ENCODE measurements around the gene HDAC4.

DNA sequence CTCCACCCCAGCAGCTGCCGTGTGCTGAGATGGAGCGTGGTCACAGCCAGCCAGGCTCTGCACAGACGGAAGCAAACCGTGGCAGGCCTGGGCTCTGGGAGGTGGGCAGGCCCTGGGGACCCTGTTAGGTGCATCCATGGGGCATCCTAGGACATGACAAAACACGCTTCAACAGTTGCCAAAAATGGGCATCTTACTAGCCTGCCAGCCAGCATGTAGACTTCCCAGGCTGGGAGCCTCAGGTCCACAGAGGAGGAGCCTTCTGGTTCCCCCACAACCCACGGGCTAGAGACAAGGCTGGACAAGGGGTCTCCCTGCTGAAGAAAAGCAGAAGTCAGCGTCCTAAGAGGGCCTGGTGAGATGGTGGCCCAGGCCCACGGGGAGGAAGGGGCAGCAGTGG, 139.5 kb downstream of the HDAC4 start:
- TF ChIP-seq, protein P1, sequence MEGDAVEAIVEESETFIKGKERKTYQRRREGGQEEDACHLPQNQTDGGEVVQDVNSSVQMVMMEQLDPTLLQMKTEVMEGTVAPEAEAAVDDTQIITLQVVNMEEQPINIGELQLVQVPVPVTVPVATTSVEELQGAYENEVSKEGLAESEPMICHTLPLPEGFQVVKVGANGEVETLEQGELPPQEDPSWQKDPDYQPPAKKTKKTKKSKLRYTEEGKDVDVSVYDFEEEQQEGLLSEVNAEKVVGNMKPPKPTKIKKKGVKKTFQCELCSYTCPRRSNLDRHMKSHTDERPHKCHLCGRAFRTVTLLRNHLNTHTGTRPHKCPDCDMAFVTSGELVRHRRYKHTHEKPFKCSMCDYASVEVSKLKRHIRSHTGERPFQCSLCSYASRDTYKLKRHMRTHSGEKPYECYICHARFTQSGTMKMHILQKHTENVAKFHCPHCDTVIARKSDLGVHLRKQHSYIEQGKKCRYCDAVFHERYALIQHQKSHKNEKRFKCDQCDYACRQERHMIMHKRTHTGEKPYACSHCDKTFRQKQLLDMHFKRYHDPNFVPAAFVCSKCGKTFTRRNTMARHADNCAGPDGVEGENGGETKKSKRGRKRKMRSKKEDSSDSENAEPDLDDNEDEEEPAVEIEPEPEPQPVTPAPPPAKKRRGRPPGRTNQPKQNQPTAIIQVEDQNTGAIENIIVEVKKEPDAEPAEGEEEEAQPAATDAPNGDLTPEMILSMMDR (IDR thresholded peaks at IDR 0.05) = no peak
- no peak for TF ChIP-seq ZFX (IDR thresholded peaks at IDR 0.05; ENCODE audit: borderline replicate concordance)

Data from 22Rv1 (cell line).